ENCODE data around the gene ELAC2.
"Not testable (repeated sequence)": the region's sequence is repeated elsewhere in the genome, so short reads cannot be mapped to it uniquely, and the experiment has no call there.

The ELAC2 gene

DNA sequence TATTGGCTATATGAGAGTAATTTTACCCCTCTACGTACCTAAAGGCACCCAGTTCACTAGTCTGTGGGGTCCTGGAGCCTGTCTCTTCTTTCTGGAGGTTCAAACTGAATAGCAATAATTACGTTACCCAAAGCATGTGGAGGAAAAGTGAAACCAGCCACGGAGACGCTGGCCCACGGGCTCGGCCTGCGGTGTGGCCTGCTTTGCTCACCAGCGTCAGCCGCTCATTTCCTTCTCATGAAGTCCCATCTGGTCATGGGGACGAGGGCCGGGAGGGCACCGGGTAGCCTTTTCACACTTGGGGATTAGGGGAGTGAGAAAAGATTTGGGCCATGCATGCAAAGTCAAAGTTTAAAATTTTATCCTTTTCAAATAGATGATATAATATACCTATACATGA lies 26.9 kb downstream of the ELAC2 start:
- no peak for DNase-seq (ENCODE audit: low read depth, low spot score)

DNA sequence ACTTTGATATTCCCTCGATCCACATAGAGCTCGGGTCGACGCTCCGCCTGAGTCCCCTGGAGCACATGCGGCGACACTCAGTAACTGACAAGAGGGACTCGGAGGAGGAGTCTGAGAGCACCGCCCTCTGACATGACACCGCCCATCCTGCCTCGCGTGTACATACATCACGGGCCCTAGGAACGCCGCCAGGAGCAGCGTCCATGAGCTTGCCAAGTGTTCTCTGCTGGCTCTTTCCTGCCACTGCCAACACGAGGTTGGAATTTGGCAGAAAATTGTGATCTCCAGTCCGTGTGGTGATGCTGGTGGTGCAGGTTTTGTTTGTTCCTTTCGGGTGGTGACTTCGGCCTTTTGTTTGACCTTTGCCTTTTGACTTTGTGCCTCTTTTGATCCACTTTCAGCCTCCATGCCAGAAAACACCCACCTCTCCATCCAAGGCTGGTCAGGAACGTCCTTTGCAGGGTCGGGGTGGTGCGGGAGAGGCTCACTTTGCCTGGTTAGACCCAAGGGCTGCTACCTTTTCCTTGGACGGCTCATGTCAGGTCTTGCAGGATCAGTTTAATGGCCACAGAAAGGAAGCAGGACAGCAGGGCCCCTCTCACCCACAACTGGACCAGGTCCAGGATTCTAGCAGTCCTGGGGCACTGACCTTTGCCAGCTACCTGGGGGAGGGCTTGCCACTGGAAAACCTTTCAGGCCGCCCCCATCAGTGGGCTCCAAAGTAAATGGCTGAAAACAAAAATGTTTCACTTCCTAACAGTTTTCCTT lies 27.6 kb downstream of the ELAC2 start:
- peak; percentile 27 for DNase-seq (ENCODE audit: low read depth, low spot score)

DNA sequence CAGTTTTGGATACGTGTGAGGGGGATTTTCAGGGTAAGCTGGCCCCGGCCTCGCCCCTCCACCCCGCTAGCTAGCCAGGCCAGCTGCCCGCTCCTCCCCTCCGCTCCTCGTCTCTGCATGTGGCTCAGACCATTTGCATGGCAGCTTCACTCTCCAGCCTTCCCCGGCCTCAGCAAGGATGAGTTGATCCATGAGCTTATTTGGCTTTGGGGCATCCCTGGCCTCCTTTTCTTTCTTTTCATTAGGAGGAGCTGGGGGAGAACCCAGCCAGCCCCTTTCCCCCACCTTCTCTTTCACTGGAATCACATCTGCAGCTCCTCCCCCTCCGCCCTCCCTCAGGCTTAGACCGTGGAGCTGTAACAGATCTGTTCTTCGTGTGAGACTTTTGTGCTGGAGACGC lies 30.7 kb downstream of the ELAC2 start:
- peak; percentile 81 for DNase-seq (ENCODE audit: low read depth, low spot score)

DNA sequence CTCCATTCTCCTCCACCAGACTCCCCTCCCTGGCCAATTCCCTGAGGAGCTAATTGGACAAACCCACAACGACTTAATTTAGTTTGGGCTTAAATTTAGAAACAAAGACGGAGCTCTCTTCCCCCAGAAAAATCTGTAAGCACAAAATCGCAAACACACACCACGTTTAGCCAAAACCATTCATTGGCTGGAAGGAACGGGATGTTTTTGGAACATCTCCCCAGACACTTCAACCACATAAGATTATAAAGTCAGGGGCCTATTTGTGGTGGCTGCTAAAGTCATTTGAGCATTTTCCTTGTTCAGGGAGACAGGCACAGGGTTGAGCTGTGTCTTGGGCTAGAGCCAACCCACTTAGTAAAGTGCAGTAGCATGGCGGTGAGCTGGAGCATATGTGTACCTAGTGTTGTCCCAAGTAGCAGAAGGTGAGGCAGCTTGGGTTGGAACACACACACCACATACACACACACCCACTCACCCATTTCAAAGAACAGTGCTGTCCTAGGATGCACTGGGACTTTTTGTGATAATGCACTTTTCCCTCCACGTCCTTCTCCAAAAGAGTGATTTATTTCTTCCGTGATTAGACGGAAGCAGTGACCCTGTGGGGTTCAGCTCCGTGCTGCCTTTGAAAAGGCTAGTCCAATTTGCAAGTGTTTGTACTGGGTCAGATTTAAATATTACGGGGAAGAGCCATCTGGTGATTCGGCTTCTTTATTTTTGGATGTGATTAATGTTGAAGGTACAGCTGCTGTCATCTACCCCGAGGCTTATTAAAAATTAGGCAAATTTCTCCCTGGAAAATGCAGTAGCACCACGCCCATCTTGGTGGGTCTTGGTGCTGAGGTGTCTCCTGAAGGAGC lies 32.2 kb downstream of the ELAC2 start:
- no peak for DNase-seq (ENCODE audit: low read depth, low spot score)

DNA sequence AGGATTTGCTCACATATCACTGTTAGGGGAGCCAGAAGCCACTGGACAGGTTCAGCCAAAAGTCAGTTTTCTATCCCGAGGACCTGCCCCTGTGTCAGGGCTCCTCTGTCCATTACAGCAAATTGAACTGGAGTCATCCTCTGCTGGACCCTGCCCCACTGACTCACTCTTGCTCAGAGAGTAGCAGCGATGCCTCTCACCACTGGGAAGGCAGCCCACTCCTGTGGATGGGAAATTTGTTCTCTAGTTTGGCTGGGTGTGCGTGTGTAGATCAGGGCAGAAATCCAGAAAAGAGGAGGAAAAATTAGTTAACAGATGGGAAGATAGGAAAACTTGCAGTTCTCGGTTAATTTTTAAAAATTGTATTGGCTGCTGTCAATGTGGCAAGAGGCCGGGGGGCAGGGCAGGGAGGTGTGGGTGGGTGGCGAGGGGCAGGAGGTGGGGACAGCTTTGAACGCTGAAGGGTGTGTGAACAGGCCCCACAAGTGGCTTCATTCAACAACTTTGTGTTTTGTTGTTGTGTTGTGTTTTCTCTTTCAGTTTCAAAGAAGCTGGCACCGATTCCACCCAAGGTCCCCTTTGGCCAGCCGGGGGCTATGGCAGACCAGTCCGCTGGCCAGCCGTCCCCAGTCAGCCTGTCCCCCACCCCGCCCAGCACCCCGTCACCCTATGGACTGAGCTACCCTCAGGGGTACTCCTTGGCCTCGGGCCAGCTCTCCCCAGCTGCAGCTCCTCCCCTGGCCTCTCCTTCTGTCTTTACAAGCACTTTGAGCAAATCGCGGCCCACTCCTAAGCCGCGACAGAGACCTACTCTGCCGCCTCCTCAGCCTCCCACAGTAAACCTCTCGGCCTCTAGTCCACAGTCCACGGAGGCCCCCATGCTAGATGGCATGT lies 33.6 kb downstream of the ELAC2 start:
- DNase-seq (ENCODE audit: low read depth, low spot score) = no peak

DNA sequence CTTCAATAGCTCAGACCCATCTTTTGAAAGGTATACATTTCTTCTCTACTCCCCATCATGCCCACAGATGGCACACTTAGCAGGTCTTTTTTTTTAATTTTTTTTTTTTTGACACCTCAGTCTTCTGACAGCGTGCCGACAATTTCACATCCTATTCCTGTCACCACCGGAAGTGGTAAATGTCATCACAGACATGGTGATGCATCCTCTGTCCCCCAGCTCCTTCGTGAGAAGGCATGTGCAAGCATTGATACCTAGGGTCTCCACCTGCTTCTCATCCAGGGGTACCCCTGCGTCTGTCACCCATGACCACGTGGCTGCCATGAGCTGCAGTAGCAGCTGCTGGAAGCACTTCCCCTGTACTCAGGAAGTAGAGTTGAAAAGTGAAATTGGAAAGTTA lies 35.6 kb downstream of the ELAC2 start:
- no peak for DNase-seq (ENCODE audit: low read depth, low spot score)

DNA sequence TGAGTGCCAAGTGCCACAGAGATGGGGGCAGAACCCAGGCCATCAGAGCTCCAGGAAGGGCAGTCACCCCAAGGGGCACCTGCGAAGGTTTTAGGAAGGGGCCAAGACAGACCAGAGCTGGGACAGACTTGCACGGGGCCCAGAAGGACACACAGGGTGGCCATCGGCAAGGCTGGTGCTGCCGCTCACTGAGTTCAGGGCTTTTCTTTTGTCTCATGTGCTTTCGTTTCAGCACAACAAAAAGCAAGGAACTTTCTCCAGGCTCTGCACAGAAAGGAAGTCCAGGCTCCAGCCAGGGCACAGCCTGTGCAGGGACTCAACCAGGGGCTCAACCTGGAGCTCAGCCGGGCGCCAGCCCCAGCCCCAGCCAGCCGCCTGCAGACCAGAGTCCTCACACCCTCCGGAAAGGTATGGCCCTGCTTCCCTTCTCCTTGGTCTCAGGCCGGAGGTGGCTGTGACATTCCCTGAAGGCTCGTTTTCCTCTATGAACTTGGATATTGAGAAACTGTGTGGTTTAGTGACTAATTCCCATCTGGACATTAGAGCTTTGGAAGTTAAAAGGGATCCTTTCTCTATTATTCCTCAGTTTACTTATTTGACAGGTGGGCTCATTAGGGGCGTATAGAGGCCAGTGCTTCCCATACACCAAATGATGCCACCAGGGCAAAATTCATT lies 37.9 kb downstream of the ELAC2 start:
- DNase-seq (ENCODE audit: low read depth, low spot score) = no peak

DNA sequence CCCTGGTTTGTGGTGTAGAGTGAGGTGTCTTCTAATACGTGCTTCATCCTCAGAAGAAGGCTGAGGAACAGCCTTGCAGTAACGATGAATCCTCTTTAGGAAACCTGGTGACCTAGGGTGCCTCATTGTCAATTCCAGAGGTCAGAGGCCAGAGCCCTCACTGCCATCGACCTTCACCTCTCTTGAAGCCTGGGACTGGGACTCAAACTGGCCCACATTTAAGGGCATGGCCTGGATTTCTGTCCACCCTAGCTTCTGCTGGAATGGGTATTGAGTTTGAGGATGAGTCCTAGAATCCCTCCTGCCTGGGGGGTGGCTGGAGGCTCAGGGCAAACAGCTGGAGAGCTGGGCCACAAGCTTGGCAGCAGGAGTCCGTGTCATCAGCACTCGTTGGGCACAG lies 38.6 kb downstream of the ELAC2 start:
- DNase-seq (ENCODE audit: low read depth, low spot score) = no peak

DNA sequence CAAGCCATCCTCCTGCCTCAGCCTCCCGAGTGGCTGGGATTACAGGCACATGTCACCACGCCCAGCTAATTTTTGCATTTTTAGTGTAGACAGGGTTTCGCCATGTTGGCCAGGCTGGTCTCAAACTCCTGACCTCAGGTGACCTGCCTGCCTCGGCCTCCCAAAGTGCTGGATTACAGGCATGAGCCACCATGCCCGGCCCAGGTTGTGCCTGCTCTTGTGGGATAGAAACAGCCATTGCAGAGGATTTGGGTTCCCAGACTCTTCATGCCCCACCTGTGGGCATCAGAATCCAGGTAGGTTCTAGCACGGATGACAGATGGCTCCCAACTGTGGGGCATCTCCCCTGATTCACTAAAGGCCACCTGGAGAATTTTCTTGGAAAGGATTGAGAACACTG lies 39.0 kb downstream of the ELAC2 start:
- not testable (repeated sequence) for DNase-seq (ENCODE audit: low read depth, low spot score)

DNA sequence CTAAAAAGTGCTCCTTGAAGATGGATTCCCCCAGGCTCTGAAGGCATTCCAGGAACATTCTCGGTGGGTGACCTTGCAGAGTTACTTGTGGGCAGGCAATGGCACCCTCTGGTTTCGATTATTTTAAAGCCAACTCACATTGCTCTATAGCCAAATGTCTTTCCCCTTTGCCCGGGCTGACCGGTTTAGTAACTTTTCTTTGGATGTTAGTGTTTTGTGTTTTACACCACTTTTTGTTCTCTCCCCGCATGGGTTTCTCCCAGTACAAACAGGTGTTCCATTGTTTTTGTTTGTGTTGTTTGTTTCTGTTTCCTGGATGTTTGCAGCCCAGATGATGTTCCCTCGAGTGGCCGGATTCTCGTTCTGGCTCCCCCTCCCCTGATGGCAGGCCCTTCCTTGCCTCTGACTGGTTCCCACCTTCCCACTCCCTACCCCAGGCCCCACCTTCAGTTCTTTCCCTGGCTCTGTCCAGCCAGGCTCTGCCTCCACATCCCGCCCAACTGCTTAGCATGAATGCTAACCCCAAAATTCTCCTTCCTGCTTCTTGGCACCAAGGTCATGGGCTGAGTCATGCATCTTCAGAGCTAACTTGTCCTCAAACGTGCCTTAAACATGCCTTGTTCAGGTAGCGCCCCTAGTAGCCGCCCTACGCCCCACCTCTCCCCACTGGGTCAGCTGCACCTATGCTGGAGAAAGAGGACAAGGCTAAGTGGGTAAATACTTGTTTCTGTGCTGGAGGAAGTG lies 40.6 kb downstream of the ELAC2 start:
- DNase-seq (ENCODE audit: low read depth, low spot score) = peak; percentile 30

DNA sequence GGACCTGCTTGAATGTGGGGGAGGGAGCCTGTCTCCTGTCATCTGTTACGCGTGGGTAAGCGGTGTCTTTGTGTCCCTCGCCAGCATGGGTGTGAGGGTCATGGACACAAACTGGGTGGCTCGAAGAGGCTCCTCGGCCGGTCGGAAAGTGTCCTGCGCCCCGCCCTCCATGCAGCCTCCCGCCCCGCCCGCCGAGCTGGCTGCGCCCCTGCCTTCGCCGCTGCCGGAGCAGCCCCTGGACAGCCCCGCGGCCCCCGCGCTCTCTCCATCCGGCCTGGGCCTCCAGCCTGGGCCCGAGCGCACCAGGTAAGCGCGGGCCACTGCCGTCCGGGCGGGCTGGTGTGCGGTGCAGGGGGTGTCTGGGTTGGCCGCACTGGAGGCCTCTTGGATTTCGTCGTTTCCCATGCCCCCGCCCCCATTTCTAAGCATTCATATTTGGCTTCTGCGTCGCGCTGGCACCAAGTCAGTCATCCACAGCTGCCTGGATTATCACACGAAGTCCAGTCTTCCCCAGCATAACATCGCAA lies 43.8 kb downstream of the ELAC2 start:
- DNase-seq (ENCODE audit: low read depth, low spot score) = peak; percentile 25

DNA sequence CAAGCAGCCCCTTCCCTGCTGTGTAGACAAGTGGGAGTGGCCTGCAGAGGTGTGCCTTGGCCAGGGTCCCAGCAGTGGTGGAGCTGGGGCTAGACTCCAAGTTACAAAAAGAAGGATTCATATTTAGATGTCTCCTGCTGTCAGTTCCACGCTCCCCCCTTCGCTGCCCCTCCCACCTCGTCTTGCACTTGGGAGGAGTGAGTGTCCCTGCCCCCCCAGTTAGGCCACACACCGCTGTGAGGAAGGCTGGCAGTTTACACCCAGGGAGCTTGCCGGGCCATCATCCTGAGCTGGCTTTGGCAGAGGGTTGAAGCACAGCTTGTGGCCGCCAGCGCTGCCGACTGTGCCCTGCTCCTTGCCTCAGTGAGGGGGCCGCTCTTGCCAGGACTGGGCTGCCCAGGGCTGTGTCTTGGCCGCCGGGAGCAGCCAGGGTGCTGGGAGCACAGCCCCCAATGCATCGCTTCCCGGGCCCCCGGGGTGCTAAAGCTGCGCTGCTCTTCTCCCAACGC lies 44.3 kb downstream of the ELAC2 start:
- DNase-seq (ENCODE audit: low read depth, low spot score) = peak; percentile 32

DNA sequence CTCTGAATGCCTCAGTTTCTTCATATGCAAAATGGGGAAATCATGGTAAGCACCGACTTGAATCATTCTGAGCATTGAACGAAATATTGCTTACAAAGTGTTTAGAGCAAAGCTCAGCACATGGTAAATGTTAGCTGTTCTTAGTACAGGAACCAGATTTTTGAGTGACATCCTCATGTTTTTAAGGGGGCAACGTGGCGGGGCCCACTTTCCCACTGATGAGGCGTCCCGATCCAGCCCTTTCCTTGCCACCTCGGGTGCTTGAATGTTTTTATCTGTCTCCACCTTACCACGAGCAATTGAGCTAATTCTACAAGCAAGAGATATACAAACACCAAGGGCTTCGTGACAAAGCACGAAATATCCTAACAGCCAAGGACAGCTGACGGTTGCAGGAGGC lies 49.9 kb downstream of the ELAC2 start:
- DNase-seq (ENCODE audit: low read depth, low spot score) = no peak

DNA sequence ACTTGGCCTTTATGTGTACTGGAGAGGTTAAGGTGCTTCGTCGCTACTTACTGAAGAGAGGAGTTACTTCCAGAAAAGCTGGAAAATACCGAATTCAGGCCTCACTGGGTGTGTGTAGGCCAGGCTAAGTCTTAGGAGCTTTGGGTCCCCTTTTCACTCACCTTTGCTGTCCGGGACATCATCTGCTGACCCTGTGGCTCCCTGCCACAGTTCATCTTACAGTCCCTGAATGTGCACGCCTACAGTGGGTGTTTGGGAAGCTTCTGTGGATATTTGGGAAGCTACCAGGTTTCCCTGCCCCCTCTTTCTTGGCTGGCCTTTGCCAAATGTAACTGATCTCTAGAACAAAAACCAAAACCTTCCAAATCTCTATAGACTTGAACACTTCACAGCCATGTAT lies 51.4 kb downstream of the ELAC2 start:
- no peak for DNase-seq (ENCODE audit: low read depth, low spot score)

DNA sequence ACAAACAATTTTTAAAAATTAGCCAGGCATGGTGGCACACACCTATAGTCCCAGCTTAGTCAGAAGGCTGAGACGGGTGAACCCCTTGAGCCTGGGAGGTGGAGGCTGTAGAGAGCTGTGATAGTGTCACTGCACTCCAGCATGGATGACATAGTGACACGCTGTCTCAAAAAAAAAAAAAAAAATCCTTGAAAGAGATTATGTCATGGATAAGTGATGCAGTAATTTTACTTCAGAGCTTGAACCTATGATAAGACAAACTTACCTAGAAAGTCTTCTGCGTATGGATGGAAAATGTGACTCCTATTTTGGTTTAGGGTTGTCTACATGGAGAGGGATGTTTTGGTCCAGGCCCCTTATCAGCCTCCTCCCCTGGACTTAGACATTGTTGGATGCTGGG lies 51.8 kb downstream of the ELAC2 start:
- no peak for DNase-seq (ENCODE audit: low read depth, low spot score)

DNA sequence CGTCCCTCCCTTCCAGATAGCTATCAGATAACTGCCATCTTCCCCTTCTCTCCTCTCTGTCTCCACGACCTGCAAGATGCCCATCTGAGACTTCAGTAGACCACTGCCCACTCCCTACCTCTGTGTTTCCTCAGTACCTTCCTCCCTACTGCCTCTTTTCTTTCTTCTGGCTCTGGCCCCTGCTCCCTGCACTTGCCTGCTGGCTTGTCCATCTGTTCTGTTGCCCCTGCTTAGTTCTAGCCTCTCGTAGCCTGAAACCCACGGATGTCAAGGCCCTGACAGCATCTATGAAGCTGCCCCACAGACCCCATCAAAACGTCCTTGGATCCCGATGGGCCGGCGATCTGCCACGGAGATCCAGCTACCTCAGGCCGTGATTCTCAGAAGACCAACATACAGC lies 53.0 kb downstream of the ELAC2 start:
- no peak for DNase-seq (ENCODE audit: low read depth, low spot score)

DNA sequence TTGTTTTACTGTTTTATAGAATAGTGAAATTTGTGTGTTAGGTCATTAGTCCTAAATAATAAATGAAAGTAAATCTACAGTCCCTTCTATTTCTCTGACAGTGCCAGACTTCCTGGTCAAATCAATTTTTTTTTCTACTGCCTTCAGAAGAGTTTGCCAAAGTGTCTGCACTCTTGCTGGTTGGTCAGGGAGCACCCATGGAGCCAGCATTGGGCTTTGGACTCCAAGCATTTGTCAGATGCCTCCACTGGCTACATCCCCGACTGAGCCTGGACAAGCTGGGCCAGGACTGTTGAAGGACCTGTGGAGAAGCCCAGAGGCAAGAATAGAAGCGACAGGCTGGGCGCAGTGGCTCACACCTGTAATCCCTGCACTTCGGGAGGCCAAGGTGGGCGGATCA lies 53.7 kb downstream of the ELAC2 start:
- DNase-seq (ENCODE audit: low read depth, low spot score) = no peak

DNA sequence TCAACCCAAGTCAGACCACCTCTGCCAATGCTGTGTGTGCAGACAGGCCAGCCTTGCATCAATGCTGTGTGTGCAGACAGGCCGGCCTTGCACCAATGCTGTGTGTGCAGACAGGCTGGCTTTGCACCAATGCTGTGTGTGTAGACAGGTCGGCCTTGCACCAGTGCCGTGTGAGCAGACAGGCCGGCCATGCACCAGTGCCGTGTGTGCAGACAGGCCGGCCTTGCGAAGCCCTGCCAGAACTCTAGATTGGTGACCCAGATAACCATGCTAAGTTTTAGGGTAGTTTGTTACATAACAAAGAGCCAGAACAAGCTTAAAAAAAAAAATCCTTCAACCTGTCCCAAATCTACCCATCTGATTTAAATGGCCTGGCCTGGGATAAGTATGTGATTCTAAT lies 54.3 kb downstream of the ELAC2 start:
- DNase-seq (ENCODE audit: low read depth, low spot score) = no peak

DNA sequence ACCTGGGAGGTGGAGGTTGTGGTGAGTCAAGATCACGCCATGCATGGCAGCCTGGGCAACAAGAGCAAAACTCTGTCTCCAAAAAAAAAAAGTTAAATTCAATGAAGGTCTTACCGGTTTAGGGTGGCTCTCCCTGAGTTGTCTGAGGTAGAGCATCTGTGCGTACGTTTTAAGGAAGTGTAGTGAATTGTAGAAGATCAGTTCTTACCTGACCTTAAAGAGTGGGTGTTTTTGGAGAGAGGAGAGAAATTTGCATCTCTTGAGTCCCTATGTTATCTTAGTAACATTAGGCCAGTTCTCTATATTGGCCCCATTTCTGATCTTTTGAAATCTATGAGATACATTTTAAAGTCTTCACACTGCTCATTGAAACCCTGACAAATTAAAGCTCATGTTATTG lies 56.2 kb downstream of the ELAC2 start:
- DNase-seq (ENCODE audit: low read depth, low spot score) = no peak

DNA sequence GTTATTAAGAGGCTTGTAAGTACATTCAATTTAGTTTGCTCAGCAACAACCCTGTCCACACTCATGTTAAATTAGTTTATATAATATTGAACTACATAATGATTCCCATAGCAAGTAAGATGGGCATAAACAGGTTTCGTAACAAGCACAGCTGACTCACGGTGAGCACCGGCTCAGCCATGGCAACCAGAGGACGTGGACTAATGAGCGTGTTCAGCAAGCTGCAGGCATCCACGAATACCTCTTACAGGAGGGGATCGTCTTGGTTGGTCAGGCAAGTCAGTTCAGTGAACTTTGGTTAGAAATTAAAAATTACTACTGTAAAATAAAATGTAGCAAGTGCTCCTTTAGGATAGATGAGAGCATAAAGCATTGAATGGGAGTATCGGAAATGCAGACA lies 58.4 kb downstream of the ELAC2 start:
- no peak for DNase-seq (ENCODE audit: low read depth, low spot score)

Measured in ELF-1 (cell line).